Tibial nerve (tissue), 4 donors: ENCODE results near the gene TOP1.

Experiments used
- EP300 ChIP-seq, 2 donors: sonication (generic); formaldehyde crosslinking; IDR thresholded peaks; one replicate each; pipeline ENCODE4 v1.6.1; 2017; ENCODE audit warnings: antibody characterized with exemption in 2 of 2, mild to moderate bottlenecking in 1 of 2
- POLR2A ChIP-seq, 2 donors: fragments of 450-650 bp; IDR thresholded peaks; one replicate each; pipeline ENCODE4 v1.6.1; 2017; ENCODE audit warnings: antibody characterized with exemption in 2 of 2, mild to moderate bottlenecking in 2 of 2, moderate library complexity in 2 of 2
- TF ChIP-seq, protein P1 (sequence below), 5 experiments: fragments of 200-600 bp in 3 of 5; fragments of 450-650 bp in 2 of 5; sonication (generic) in 3 of 5; IDR thresholded peaks; one replicate each; pipeline ENCODE4 v1.5.1; 2016 to 2019; ENCODE audit warnings: antibody characterized with exemption in 5 of 5, mild to moderate bottlenecking in 3 of 5, moderate library complexity in 2 of 5

DNA sequence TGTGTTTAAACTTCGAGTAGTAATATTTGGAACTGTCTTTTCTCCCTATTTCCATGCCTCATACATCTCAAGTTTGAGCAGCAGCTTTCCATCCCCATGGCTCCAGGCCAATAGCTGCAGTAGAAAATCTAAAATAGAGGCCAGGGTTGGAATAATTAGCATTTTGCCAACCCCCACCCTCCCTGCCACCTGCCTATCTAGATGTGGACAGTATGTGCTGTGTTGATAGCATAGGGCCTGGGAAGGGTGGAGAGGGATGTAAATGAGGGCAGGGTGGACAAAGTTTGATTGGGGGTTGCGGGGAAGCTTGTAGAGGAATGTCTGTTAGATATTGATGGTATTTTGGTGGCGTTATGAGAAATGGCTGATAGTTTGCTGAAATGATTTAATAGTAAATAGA lies 5.6 kb downstream of the TOP1 start:
- TF ChIP-seq, protein P1, sequence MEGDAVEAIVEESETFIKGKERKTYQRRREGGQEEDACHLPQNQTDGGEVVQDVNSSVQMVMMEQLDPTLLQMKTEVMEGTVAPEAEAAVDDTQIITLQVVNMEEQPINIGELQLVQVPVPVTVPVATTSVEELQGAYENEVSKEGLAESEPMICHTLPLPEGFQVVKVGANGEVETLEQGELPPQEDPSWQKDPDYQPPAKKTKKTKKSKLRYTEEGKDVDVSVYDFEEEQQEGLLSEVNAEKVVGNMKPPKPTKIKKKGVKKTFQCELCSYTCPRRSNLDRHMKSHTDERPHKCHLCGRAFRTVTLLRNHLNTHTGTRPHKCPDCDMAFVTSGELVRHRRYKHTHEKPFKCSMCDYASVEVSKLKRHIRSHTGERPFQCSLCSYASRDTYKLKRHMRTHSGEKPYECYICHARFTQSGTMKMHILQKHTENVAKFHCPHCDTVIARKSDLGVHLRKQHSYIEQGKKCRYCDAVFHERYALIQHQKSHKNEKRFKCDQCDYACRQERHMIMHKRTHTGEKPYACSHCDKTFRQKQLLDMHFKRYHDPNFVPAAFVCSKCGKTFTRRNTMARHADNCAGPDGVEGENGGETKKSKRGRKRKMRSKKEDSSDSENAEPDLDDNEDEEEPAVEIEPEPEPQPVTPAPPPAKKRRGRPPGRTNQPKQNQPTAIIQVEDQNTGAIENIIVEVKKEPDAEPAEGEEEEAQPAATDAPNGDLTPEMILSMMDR (IDR thresholded peaks at IDR 0.05), result no peak
- no peak for TF ChIP-seq POLR2A (IDR thresholded peaks at IDR 0.05)
- TF ChIP-seq EP300 (IDR thresholded peaks at IDR 0.05), result no peak
